GM23248 (cell line): Measurements from ENCODE around the gene USP22. TPM values are rescaled to one million over a fixed set of nuclear protein-coding genes. Genes with fewer than 3 reads are reported as not detected.

Experiments
- DNase-seq: peaks from one replicate; pipeline ENCODE4 v3.0.0-alpha.2; 2015
- H2AFZ ChIP-seq: fragments of 200-600 bp; sonication (generic); 2 replicates; pipeline ENCODE4 v1.6.1; 2016; ENCODE audit warnings: antibody characterized with exemption
- H3F3A ChIP-seq: fragments of 200-600 bp; sonication (generic); 2 replicates; pipeline ENCODE4 v1.6.1; 2016; ENCODE audit warnings: mild to moderate bottlenecking, antibody characterized with exemption, mixed run types; ENCODE audit not compliant: insufficient read depth
- H3K27ac ChIP-seq: fragments of 200-600 bp; sonication (generic); 2 replicates; pipeline ENCODE4 v1.5.1; 2016; ENCODE audit warnings: mild to moderate bottlenecking
- H3K27me3 ChIP-seq: fragments of 200-600 bp; sonication (generic); replicated peaks from 2 replicates; pipeline ENCODE4 v1.6.1; 2016; ENCODE audit warnings: mild to moderate bottlenecking; ENCODE audit not compliant: insufficient read depth
- H3K36me3 ChIP-seq: fragments of 200-600 bp; sonication (generic); 2 replicates; pipeline ENCODE4 v1.6.1; 2016; ENCODE audit warnings: low read depth, mild to moderate bottlenecking
- H3K4me1 ChIP-seq: fragments of 200-600 bp; sonication (generic); 2 replicates; pipeline ENCODE4 v1.6.1; 2016; ENCODE audit warnings: mild to moderate bottlenecking; ENCODE audit not compliant: insufficient read depth
- H3K4me2 ChIP-seq: fragments of 200-600 bp; sonication (generic); one replicate; pipeline ENCODE4 v1.6.1; 2016; ENCODE audit warnings: mild to moderate bottlenecking; ENCODE audit not compliant: unreplicated experiment
- H3K4me3 ChIP-seq: fragments of 200-600 bp; sonication (generic); 2 replicates; pipeline ENCODE4 v1.5.1; 2016; ENCODE audit warnings: mild to moderate bottlenecking
- H3K79me2 ChIP-seq: fragments of 200-600 bp; sonication (generic); 2 replicates; pipeline ENCODE4 v1.6.1; 2016; ENCODE audit warnings: mild to moderate bottlenecking; ENCODE audit not compliant: insufficient read depth
- H3K9ac ChIP-seq: fragments of 200-600 bp; sonication (generic); 2 replicates; pipeline ENCODE4 v1.6.1; 2016; ENCODE audit warnings: mild to moderate bottlenecking
- H3K9me2 ChIP-seq: fragments of 200-600 bp; sonication (generic); 2 replicates; pipeline ENCODE4 v1.6.1; 2016; ENCODE audit warnings: mixed run types, mild to moderate bottlenecking, moderate library complexity; ENCODE audit not compliant: insufficient read depth
- H3K9me3 ChIP-seq: fragments of 200-600 bp; sonication (generic); one replicate; pipeline ENCODE4 v1.6.1; 2017; ENCODE audit warnings: low read depth
- H4K20me1 ChIP-seq: fragments of 200-600 bp; sonication (generic); 2 replicates; pipeline ENCODE4 v1.6.0; 2016; ENCODE audit not compliant: insufficient read depth
- EZH2 ChIP-seq: fragments of 200-600 bp; sonication (generic); IDR thresholded peaks from 2 replicates; pipeline ENCODE4 v1.6.1; 2018; ENCODE audit warnings: antibody characterized with exemption, mild to moderate bottlenecking; ENCODE audit not compliant: insufficient read depth, poor library complexity, severe bottlenecking
- EZH2phosphoT487 ChIP-seq: fragments of 200-600 bp; sonication (generic); IDR thresholded peaks from 2 replicates; pipeline ENCODE4 v1.6.1; 2018; ENCODE audit warnings: antibody characterized with exemption, moderate library complexity, mild to moderate bottlenecking, low read depth; ENCODE audit not compliant: insufficient read depth
- WGBS, 2 experiments: methylation state at CpG; one replicate each; pipeline ENCODE4 v1.1.6; 2015 to 2017; ENCODE audit warnings: low lambda C conversion rate in 2 of 2, low coverage in 1 of 2; ENCODE audit errors: missing lambda C conversion rate in 2 of 2; 5-methylcytosine and 5-hydroxymethylcytosine counted together
- in situ Hi-C: fragments of 300-500 bp; cut with MboI; formaldehyde crosslinking; loops from 2 replicates; pipeline ENCODE4 v1.15.0; 2020
- polyA plus RNA-seq: library from polyadenylated mRNA; unstranded; fragments of >200 nt; fragmentation: Nextera tagmentation; extraction: Ambion mirVana; gene quantifications from 2 replicates; pipeline ENCODE4 v1.2.1, GENCODE V29; 2016
- total RNA-seq: library from RNA; depleted of rRNA; stranded (reverse); fragments of >200 nt; shearing (Covaris generic); gene quantifications from 2 replicates; pipeline ENCODE4 v1.2.3, GENCODE V29; 2014

USP22 gene
- total and polyA plus RNA-seq, 2 experiments from 2014 or later: 75.1 to 154 TPM

DNA sequence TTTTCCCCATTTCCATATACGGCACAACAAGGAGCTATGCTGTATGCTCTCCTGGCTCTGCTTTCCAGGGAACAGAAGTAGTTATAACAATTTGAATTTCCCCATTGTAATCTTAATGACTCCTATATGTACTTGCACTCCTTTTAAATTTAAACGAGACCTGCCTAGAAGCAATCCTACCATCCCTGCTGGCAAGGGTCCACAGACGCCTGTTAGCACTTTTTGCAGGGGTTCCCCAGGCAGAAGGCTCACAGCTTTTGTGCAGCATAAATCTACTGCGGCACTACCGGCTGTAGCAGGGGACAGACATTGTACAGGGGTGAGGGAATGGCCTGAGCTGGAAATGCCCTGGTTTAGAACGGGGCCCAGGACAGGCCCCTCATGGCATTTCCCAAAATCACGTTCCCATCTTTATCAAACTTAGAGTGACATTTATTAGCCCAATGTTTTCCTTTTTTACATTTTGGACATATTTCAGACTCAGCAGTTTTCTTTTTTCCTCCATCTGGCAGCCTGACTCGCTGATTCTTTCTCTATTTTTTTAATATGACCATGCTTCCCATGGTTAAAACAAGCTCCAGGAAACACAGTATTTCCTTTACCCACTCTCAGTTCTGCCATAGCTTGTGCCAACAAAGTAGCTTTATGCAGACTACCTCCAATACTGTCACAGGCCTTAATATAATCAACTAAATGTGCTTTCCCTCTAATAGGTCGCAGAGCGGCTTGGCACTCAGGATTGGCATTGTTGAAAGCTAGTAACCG is 35.4 kb upstream of the USP22 start:
- Histone ChIP-seq H3K27ac (no peak overlapping the region), H3K9ac (no peak overlapping the region), H3F3A (peaks cover 5% of the 10 kb centered on the region; the same call in 1 of the 2 replicates), H3K9me2 (no peaks in the 10 kb centered on the region), H3K27me3 (no peaks in the 10 kb centered on the region), H2AFZ (no peak overlapping the region), H3K4me2 (no peak overlapping the region), H4K20me1 (no peaks in the 10 kb centered on the region), H3K36me3 (no peaks in the 10 kb centered on the region), H3K4me1 (peaks cover 9% of the 10 kb centered on the region; the same call in 1 of the 2 replicates), H3K4me3 (no peak overlapping the region), H3K9me3 (no peaks in the 10 kb centered on the region), H3K79me2 (no peaks in the 10 kb centered on the region)
- TF ChIP-seq EZH2: no peak
- no peak for TF ChIP-seq EZH2phosphoT487
- 79 to 81% methylated on average over 11 of the region's 11 CpGs for WGBS, 2 experiments
- in situ Hi-C loops: loop anchor here (25.0 kb wide), 1 partner anchor 109 kb away; no protein-coding TSS in a partner anchor
- DNase-seq: no peak

DNA sequence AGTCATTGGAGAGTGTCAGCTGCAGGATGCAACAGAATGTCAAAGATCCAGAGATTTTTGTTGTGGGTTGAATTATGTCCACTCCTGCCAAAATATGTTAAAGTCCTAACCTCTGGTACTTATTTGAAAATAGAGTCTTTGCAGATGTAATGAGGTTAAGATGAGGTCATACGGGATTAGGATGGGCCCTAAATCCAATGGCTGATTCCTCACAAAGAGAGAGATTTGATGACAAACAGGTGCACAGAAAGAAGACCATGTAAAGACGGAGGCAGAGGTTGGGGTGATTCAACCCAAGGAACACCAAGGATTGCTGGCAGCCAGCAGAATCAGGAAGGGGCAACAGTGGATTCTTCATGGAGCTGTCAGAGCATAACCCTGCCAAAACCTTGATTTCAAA is 34.5 kb upstream of the USP22 start:
- no peaks in the 10 kb centered on the region for H4K20me1 ChIP-seq
- H3K4me3 ChIP-seq: no peak overlapping the region
- H3K27ac ChIP-seq: no peak overlapping the region
- DNase-seq: no peak
- peaks cover 9% of the 10 kb centered on the region; the same call in 1 of the 2 replicates for H3K4me1 ChIP-seq
- H3K27me3 ChIP-seq: no peaks in the 10 kb centered on the region
- 43 to 47% methylated on average over 2 of the region's 2 CpGs for WGBS, 2 experiments
- H3K9me2 ChIP-seq: no peaks in the 10 kb centered on the region
- H3K4me2 ChIP-seq: no peak overlapping the region
- H3K9me3 ChIP-seq: no peaks in the 10 kb centered on the region
- no peak overlapping the region for H3K9ac ChIP-seq
- TF ChIP-seq EZH2phosphoT487: no peak
- TF ChIP-seq EZH2: no peak
- no peak overlapping the region for H2AFZ ChIP-seq
- no peaks in the 10 kb centered on the region for H3K36me3 ChIP-seq
- in situ Hi-C loops: loop anchor here (25.0 kb wide), 1 partner anchor 110 kb away; no protein-coding TSS in a partner anchor
- no peaks in the 10 kb centered on the region for H3K79me2 ChIP-seq
- peaks cover 5% of the 10 kb centered on the region; the same call in 1 of the 2 replicates for H3F3A ChIP-seq

DNA sequence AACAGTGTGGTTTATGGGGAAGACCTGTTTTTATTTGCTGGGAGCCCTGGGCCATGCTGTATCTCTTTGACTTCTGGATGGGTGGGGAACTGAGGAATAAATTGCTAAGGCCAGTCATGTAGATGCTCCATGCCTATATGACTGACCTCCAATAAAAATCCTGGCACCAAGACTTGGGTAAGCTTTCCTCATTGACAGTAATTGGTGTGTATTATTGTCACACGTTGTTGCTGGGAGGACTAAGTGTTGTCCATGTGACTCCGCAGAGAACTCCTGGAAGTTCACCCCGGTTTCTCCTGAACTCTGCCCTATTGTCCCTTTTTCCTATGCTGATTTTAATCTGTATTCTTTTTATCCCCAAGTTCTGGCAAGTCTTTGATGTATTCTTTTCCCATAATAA is 33.4 kb upstream of the USP22 start:
- in situ Hi-C loops: loop anchor here (25.0 kb wide), 1 partner anchor 111 kb away; no protein-coding TSS in a partner anchor
- Histone ChIP-seq H4K20me1 (no peaks in the 10 kb centered on the region), H3F3A (peaks cover 5% of the 10 kb centered on the region; the same call in 1 of the 2 replicates), H3K27me3 (no peaks in the 10 kb centered on the region), H3K4me1 (peaks cover 9% of the 10 kb centered on the region; the same call in 1 of the 2 replicates), H3K79me2 (no peaks in the 10 kb centered on the region), H3K36me3 (no peaks in the 10 kb centered on the region), H3K9me3 (no peaks in the 10 kb centered on the region), H3K4me2 (no peak overlapping the region), H3K9ac (no peak overlapping the region), H2AFZ (peak overlapping the region; percentile 72; the same call in 1 of the 2 replicates), H3K4me3 (no peak overlapping the region), H3K9me2 (no peaks in the 10 kb centered on the region), H3K27ac (no peak overlapping the region)
- WGBS, 2 experiments: 70 to 81% methylated on average over 3 of the region's 3 CpGs
- TF ChIP-seq EZH2 (no peak), EZH2phosphoT487 (no peak)
- no peak for DNase-seq

DNA sequence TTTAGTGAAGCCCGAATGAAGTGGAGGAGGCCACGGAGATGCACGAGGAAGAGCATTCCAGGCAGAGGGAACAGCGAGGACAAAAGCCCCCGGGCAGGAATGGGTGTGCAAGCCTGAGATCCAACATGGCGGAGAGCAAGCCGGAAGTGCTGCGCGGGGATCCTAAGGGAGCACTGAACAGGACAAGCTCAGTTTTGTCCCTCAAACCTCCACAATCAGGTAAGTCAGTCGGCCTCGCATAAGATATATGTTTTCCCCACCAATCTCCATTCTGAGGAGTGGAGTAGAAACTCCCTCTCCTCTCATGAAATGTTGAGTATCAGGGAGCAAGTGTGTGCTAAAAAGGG is 32.9 kb upstream of the USP22 start:
- Histone ChIP-seq H2AFZ (peak overlapping the region; percentile 72), H3K4me3 (peak overlapping the region; percentile 12; the same call in 1 of the 2 replicates), H3K36me3 (no peaks in the 10 kb centered on the region), H3K4me2 (peak overlapping the region; percentile 68), H3F3A (peaks cover 5% of the 10 kb centered on the region; the same call in 1 of the 2 replicates), H3K4me1 (peaks cover 9% of the 10 kb centered on the region; the same call in 1 of the 2 replicates), H3K9me3 (no peaks in the 10 kb centered on the region), H3K27ac (peak overlapping the region; percentile 32), H3K9me2 (no peaks in the 10 kb centered on the region), H4K20me1 (no peaks in the 10 kb centered on the region), H3K27me3 (no peaks in the 10 kb centered on the region), H3K9ac (0 out of 2 replicates have a peak overlapping the region, but pooled peaks have one; percentile 7), H3K79me2 (no peaks in the 10 kb centered on the region)
- TF ChIP-seq EZH2 (no peak), EZH2phosphoT487 (no peak)
- WGBS, 2 experiments: 29 to 41% methylated on average over 11 of the region's 11 CpGs
- in situ Hi-C loops: loop anchor here (25.0 kb wide), 1 partner anchor 112 kb away; no protein-coding TSS in a partner anchor
- DNase-seq: no peak
